Sciatic nerve (tissue), 2 donors: ENCODE measurements around the gene CFAP77. TPM values are rescaled to one million over a fixed set of nuclear protein-coding genes. Genes with fewer than 3 reads are reported as not detected.

Experiments
- ATAC-seq: fragments of 200-7000 bp; cut with Tn5 transposase; one replicate; pipeline ENCODE4 v1.9.1; 2020; ENCODE audit warnings: mild to moderate bottlenecking, moderate library complexity
- DNase-seq: peaks from one replicate; pipeline ENCODE4 v3.0.0-alpha.2; 2020; ENCODE audit warnings: low spot score
- intact Hi-C: fragments of 100-400 bp; cut with DNase I; formaldehyde crosslinking; loops from one replicate; pipeline ENCODE4 v1.14.2; 2022
- total RNA-seq: library from RNA; stranded (reverse); fragmentation: NEBNext Ultra II Directional; extraction: Animal tissue kit (Norgen Biotek cat#: 25700); gene quantifications from one replicate; pipeline ENCODE4 v1.2.1, GENCODE V29; 2021
- donor health status: DM: no; HTN: no; CAD: no.
- donor health status: DM: no; HTN: no; CAD: no.

The CFAP77 gene
- total RNA-seq, 1 donor from 2014 or later, result not detected

DNA sequence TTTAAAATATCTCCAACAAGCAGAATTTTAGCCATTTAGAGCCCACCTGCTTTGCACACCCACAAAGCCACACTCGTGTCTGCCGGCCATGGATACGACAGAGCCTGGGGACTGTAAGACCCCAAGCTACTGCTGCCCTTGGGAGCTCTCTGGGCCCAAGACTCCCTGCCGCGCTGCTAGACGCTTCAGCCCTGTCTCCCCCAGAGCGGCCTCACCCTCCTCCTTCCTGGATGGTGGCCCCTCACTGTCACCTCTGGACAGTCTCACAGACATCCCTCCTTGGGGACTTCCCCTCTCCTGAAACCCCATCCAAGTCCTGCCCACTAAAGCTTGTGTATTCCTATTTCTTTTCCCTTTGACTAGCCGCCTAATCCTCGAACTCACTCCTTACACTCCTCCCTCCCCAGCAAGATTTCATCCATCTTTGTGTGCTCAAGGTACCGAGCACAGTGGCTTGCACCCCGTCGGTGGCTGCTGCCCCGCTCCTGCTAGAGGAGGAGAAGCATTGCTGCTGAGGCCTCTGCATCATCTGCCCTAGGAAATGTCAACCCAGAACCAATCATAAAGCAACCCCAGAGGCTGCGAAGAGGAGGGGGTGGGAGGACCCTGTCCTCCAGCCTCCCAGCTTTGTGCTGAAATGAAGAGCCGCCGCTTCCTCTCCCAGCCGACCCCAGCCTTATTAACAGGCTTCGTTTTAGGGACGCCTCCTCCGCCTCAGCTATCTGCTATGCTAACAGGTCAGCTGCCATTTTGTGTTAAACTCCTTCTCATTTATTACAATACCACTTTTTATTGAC, 71.2 kb downstream of the CFAP77 start:
- DNase-seq (no peak), ATAC-seq (no peak)
- intact Hi-C loops, result no loop called here

DNA sequence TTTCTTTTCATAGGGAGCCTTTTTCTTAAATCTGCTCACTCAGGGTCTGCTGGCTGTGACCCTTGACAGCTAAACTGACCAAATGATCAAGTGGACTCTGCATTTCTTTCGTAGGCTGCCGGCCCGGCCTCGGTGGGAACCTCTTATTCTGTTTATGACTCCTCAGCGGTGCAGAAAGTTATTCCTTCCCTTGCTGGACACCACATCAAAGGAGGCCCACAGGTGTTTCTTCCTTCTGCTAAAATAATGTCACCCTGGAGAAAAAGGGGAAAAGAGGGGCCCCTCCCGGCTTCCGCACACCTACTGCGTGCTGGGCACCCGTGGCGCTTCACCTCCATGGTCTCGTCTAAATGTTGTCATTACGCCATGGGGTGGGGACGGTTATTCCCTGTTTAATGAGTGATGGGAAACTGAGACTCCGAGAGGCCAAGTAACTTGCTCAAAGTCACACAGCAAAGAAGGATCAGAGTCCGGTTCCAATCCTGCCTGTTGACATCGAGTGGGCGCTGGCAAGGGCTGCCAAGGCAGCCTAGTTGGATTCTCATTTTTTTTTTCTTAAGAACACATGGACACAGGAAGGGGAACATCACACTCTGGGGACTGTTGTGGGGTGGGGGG, 72.3 kb downstream of the CFAP77 start:
- no peak for DNase-seq
- intact Hi-C loops, result no loop called here

DNA sequence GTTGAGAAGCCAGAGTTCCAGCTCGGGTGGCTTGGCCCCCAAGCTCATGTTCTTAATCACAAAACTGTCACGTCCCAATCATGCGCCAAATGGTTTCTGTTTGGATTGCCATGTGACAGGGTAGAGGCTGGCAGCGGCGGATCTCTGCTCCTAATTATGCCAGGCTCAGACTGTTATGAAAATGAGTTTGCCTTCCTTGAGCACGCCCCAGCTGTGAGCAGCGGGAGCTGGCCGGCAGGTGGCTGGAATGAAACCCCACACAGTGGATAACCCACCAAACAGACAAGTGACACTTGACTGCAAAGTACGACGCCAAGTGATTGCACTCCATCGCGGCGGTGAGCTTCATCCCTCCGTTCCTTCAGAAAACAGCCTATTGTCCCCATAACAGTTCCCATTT, 75.4 kb downstream of the CFAP77 start:
- DNase-seq, result no peak
- intact Hi-C loops, result no loop called here
- no peak for ATAC-seq

More for the DNA sequence above, 72.3 kb downstream of the CFAP77 start:
- ATAC-seq, result no peak

DNA sequence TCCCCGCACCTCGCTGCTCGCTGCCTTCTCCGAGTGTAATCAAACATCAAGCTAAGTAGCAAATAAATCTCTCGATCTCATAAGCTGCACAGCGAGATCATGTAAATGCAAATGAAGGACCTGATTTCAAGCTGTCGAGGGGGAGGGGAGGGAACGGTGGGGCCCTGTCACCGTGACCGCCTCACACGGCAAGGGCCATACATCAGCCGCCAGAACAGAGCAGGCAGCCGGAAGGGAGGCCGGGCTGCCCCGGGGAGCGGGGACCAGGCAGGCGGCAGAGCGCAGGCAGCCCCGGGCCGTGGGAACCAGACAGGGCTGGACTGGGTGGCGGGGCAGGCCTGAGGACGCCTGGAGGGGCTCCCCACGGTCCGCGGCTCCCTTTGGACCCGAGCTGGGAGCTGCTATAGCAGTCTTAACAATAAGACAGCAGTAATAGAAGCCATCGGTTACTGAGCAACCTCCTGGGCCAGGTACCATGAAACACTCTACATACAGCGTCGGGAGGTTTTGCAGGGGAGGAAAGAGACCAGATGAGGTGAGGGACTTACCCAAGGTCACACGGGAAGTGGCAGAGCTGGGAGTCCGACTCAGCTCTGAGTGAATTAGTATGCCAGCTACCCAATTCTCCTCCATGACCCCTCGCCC, 76.8 kb downstream of the CFAP77 start:
- DNase-seq (no peak), ATAC-seq (no peak)
- intact Hi-C loops, result no loop called here

DNA sequence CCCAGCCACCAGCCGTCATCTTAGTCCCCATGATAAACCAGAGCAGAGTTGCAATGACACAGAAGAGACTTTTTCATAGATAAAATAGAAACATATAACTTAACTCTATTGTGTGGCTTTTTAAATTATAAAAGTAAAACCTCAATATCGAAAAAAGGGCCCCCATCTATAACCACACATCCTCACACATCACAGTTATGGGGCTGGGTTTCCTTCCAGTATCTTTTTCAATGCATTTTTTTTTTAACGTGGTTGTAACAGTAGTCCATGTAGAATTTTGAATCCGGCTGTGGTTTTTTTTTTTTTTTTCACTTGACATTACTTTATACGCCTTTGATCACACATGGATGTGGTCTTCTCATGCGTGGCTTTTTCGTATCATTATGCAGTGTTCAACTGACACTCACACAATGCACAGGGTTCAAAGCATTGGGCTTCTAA, 77.4 kb downstream of the CFAP77 start:
- intact Hi-C loops, result no loop called here
- ATAC-seq (no peak), DNase-seq (no peak)

DNA sequence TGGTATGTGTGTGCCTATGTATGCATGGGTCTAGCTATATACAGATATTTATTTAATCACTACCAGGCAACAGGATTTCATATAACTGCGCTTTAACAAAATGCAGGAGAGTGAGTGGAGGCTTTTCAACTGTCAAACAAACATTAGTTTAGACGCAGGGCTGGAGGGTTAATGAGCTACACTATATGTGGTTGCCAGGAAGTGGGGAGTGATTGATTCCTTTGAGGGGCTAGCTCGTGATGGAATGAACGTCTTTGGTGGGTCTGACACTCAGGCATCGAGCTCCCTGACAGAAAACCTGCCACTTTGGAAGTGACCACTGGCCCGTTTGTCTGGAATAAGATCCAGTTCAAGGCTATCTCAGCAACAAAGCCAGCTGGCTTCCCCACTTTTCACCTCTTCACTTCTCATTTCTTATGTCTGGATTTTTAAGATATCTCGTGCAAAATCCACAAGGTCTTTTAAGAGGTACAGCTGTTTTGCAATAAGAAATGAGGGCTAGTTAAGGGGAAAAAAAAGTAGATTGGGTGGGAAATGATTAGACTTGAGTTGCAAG, 78.0 kb downstream of the CFAP77 start:
- ATAC-seq, result no peak
- no peak for DNase-seq
- intact Hi-C loops, result no loop called here

DNA sequence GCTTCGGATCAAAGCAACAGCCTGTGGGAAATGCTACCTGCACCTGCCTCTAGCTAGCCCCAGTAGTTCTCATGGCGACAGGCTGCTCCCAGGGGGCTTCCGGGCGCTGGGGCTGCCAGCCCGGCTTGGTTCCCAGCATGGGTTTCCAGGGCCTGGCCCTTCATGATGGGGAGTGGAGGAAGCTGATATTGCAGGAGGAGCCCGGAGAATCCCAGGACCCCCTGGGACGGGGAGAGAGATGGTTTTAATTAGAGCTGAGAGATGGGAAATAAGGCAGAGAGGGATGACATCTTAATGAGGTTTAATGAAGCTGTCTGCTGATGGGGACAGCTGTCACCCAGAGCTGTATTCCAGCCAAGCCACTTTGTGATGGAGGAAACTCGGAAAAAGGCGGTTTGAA, 78.6 kb downstream of the CFAP77 start:
- ATAC-seq (no peak), DNase-seq (no peak)
- intact Hi-C loops, result no loop called here

DNA sequence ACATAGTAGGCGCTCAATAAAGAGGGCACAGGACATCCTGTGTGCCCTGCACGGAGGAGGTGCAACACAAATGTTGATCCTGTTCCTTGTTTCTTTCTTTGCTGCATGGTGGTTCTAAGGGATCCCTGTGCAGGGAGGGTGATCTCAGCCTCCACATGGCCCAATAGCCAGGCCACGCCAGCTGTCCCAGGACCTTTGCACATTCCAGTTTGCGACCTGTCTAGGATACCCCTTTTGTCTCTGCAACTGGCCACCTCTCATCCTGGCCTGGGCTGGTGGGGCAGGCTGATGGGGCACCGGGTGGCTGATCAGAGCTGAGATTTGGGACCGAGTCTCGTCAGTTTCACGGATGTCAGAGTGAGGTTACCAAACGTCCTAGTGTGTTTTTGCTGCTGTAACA, 79.5 kb downstream of the CFAP77 start:
- DNase-seq (no peak), ATAC-seq (no peak)
- intact Hi-C loops, result no loop called here

DNA sequence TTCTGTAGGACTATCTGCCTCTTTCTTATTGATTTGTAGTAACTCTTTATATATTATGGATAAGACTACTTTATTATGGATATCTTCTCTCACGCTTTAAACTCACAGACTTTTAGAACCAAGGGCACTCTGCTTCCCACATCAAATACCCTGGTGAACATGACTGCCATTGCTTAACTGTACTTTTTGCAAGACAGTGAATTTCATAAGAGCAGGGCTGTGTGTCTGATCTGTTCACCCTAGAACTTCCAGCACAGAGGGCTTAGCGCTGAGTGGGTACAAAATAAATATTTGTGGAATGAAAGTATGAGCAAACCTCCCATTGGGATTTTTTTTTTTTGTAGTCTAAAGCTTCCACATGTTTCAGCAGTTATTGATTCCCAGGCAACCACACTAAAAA, 84.8 kb downstream of the CFAP77 start:
- intact Hi-C loops, result no loop called here
- no peak for DNase-seq
- no peak for ATAC-seq

DNA sequence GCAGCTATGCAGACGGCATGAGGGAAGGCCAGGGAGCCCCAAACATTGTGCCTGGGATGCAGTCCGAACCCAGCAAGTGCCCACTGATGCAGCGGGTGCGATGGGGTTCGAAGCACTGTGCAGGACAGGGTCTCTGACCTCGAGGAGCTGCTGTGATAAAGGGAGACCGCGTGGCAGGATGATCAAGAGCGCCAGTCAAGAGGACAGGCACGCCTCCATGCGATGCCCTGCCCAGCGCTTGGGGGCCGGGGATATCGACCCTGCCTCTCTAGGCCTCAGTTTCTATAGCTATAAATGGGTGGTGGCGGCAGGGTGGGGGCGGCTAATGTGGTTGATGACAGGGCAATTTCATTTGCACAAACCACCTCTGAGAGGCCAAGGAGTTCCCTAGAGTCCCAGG, 87.7 kb downstream of the CFAP77 start:
- ATAC-seq (no peak), DNase-seq (no peak)
- intact Hi-C loops, result no loop called here

DNA sequence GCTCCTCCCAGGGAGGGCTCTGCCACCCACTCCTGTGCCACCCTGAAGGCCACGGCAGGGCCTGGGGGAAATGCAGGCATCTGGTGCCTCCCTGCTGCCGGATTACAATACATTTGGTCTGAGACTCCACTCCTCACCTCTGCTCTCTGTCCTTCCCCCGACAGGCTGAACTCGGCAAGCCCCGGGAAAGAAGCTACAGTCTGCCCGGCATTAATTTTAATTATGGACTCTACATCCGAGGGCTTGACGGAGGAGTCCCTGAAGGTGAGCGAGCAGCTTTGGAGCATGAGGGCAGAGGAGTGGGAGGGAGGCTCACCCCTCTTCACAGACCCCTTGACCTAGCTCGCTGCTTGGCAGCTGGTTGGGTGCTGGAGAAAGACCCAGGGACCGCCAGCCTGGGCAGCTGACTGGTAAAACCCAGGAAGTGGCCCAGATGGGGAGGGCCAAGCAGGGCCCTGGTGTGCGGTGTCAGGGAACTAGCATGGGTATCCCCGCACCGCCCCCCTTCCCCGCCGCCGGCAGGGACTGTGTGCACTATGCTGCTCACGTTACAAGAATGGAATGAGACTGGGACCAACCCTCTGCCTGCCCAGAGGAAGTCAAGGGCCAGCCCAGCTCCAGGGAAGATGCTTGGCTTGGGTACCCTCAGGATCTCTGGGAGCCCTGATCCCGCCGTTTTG, 88.7 kb downstream of the CFAP77 start:
- DNase-seq, result no peak
- intact Hi-C loops, result no loop called here
- ATAC-seq, result no peak

DNA sequence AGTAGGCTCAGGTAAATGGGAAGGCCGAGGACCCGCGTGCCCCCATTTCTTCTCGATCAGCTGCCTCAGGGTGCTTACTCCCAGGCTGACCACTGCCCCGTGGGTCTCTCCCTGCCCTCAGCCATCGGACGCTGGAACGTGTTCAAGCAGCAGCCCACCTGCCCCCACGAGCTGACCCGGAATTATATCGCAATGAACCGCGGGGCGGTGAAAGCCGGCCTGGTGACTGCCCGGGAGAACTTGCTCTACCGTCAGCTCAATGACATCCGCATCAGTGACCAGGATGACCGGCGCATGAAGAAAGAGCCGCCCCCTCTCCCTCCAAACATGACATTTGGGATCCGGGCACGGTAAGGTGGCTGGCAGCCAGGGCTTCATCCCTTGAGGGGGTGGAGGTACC, 89.2 kb downstream of the CFAP77 start:
- intact Hi-C loops, result no loop called here
- no peak for DNase-seq
- ATAC-seq, result no peak

DNA sequence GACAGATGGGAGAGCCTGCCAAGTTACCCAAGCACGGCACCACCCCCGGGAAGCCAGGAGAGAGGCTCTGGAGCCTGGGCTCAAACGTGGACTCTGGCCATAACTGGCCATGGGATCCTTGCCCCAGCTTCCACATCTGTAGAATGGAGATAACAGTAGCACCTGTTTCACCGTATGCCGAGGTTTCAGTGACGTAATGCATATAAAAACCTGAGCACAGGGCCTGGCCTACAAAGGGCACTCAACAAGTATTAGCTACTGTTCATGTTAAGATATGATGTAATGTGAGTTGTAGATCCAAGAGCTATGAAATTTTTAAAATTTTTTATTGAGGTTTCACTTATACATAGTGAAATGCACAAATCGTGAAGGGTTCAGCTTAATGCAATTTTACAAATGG, 90.2 kb downstream of the CFAP77 start:
- ATAC-seq (no peak), DNase-seq (no peak)
- intact Hi-C loops, result no loop called here

DNA sequence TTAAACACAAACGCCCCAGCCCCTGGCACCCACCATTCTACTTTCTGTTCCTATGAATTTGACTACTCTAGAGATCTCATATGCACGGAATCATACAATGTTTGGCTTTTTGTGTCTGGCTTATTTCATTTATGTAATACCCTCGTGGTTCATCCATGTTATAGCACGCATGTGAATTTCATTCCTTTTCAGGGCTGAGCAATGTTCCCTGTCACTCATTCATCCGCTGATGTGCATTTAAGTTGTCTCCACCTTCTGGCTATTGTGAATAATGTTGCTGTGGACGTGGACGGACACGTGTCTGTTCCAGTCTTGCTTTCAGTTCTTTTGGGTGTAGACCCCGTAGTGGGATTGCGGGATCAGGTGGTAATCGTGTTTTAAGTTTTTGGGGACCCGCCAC, 92.5 kb downstream of the CFAP77 start:
- no peak for ATAC-seq
- intact Hi-C loops, result no loop called here
- no peak for DNase-seq

DNA sequence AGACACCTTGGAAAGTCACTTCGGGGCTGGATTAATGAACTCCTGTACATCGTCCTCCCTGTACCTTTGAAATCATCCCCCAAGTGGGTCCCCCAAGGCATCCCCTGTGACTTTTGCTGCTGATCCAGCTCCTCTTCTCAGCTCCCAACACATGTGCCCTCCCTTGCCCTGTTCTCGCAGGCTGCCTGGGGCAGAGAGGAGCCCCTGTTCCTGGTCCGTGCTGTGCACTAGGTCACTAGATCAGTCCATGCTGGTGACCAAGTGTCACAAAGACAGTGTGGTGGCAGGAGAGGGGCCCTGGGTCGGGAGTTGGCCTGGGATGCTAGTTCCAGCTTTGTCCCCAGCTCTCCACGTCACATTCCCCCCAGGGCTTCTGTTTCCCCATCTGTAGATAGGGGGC, 93.1 kb downstream of the CFAP77 start:
- intact Hi-C loops, result no loop called here
- ATAC-seq (no peak), DNase-seq (no peak)

DNA sequence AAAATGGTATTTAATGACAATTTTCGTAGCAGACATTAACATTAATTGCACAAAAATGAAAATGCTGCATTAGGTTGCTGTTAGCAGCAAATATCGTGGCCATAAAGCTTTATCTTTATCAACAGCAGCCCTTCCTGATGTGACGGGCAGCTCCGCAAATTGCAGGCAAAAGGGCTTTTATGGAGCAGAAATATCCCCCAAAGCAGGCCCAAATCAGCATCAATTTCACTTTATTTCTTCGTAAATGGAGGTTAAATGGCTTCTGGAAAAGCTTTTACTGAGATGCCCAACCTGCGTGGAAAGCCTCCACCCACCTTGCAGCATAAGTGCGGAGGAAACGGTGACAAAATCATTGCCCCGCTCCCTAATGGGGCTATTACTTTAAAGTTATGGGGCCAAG, 94.5 kb downstream of the CFAP77 start:
- intact Hi-C loops, result no loop called here
- DNase-seq (no peak), ATAC-seq (no peak)

DNA sequence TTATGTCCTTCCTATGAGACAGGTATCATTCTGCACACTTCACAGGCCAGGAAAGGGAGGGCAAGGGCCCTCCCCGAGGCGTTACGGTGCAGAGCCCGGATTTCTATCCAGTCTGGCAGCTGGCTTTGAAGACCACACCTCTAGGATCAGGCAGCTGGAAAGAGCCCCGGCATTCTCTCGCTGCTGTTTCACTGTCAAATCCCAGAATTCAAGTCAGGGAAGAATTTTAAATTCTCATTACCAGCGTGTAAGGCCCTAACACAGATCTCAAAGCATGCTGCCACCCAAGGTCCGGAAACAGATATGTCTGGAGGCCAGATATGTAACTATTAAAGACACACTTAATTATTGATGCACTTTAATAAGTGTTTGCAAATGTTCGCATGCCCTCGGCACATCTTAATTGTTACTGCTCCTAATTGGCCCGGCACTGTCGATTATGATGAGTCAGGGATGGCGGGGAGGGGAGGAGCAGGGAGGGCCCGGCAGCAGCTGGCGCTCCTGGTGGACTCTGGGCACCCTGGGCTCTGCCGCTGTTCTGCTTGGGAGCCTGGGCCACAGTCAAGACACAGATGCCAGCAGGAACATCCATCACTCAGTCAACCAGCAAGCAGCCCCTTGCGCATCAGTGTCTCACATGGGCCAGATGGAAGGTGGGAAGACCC, 96.1 kb downstream of the CFAP77 start:
- ATAC-seq (no peak), DNase-seq (no peak)
- intact Hi-C loops, result no loop called here

DNA sequence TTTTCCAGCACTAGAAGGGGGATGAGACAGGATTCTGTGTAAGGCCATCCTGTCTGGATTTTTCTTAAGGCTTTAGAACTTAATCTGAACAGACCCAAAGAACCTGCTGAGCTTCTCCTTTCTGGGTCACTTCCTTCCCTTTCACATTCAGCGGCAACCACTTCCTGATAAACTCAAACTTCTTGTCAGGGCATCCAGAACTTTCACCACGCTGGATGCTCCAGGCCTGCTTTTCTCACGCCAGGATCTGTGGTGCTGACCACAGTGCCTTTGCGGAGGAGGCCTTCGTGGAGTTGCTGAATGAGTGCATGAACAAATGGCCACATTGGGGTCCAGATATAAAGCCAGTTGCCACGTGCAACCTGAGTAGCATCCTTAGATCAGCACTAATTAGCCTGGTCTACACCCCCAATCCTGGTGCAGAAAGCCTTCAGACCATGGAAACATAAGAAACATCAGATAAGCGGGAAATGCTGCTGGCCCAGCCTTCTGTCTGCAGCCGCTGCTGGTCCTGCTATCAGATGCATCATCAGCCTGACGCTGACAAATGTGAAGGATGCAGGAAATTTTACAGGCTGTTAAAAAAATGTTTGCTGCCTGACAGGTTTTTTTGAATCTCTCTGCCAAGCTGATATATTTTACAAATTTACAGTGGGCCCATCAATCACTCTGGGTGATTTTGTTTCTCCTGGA, 97.1 kb downstream of the CFAP77 start:
- intact Hi-C loops, result no loop called here
- no peak for ATAC-seq
- no peak for DNase-seq
